Left ventricle myocardium inferior (tissue), 1 donor: ENCODE data around the gene KIAA0408. TPM values are rescaled to one million over a fixed set of nuclear protein-coding genes. Genes with fewer than 3 reads are reported as not detected.
A peak's percentile ranks its signal among the peaks of the same experiment; 100 is the strongest.

Experiments
- DNase-seq: peaks from one replicate; pipeline ENCODE4 v3.0.0-alpha.2; 2020
- H3K27ac ChIP-seq: fragments of 200-600 bp; replicated peaks from 2 replicates; pipeline ENCODE4 v1.8.0; 2021
- H3K27me3 ChIP-seq: fragments of 200-600 bp; 2 replicates; pipeline ENCODE4 v1.8.0; 2021; ENCODE audit warnings: low read depth
- H3K36me3 ChIP-seq: fragments of 200-600 bp; 2 replicates; pipeline ENCODE4 v1.8.0; 2021
- H3K4me1 ChIP-seq: fragments of 200-600 bp; 2 replicates; pipeline ENCODE4 v1.8.0; 2021
- H3K4me3 ChIP-seq: fragments of 200-600 bp; 2 replicates; pipeline ENCODE4 v1.8.0; 2021; ENCODE audit warnings: mild to moderate bottlenecking, moderate library complexity
- H3K9me3 ChIP-seq: fragments of 200-600 bp; replicated peaks from 2 replicates; pipeline ENCODE4 v1.8.0; 2021
- CTCF ChIP-seq: fragments of 200-600 bp; IDR thresholded peaks from 2 replicates; pipeline ENCODE4 v1.8.0; 2021; ENCODE audit warnings: antibody characterized with exemption, mild to moderate bottlenecking, borderline replicate concordance
- intact Hi-C: fragments of 100-400 bp; cut with micrococcal nuclease; formaldehyde crosslinking; loops from one replicate; pipeline ENCODE4 v1.11.0; 2022
- total RNA-seq: library from RNA; stranded (reverse); fragmentation: NEBNext Ultra II Directional; extraction: Animal tissue kit (Norgen Biotek cat#: 25700); gene quantifications from one replicate; pipeline ENCODE4 v1.2.1, GENCODE V29; 2021
- donor health status: DM: no; HTN: yes; CAD: no; lungs with severe emphysema.

Gene KIAA0408
- total RNA-seq, 1 donor from 2014 or later, result 2.2 TPM

GRCh38 chr6:127494240-127494767, 35.1 kb upstream of the KIAA0408 start:
- no peak for DNase-seq
- Histone ChIP-seq H3K9me3 (peaks cover 8% of the 10 kb centered on the region), H3K4me1 (no peaks in the 10 kb centered on the region), H3K36me3 (peaks cover 5% of the 10 kb centered on the region), H3K27me3 (no peaks in the 10 kb centered on the region), H3K27ac (no peak overlapping the region), H3K4me3 (no peak overlapping the region)
- no peak for TF ChIP-seq CTCF
- intact Hi-C loops, result no loop called here

- H3K4me1 ChIP-seq, result no peaks in the 10 kb centered on the region
- peaks cover 5% of the 10 kb centered on the region for H3K36me3 ChIP-seq
- no peak overlapping the region for H3K27ac ChIP-seq
- TF ChIP-seq CTCF, result no peak
- intact Hi-C loops, result no loop called here
- peaks cover 8% of the 10 kb centered on the region for H3K9me3 ChIP-seq
- H3K27me3 ChIP-seq, result no peaks in the 10 kb centered on the region
- no peak for DNase-seq
- H3K4me3 ChIP-seq, result no peak overlapping the region
Measured at GRCh38 chr6:127489248-127489647, 30.1 kb upstream of the KIAA0408 start.

- DNase-seq, result no peak
- Histone ChIP-seq H3K27me3 (no peaks in the 10 kb centered on the region), H3K27ac (no peak overlapping the region), H3K4me1 (no peaks in the 10 kb centered on the region), H3K9me3 (peaks cover 8% of the 10 kb centered on the region), H3K36me3 (peaks cover 6% of the 10 kb centered on the region), H3K4me3 (no peak overlapping the region)
- intact Hi-C loops, result no loop called here
- no peak for TF ChIP-seq CTCF
Measured at GRCh38 chr6:127486934-127487333, 27.7 kb upstream of the KIAA0408 start.

GRCh38 chr6:127484212-127484863, 25.1 kb upstream of the KIAA0408 start:
- TF ChIP-seq CTCF, result no peak
- DNase-seq, result no peak
- Histone ChIP-seq H3K27me3 (no peaks in the 10 kb centered on the region), H3K27ac (no peak overlapping the region), H3K9me3 (no peaks in the 10 kb centered on the region), H3K4me1 (no peaks in the 10 kb centered on the region), H3K36me3 (peaks cover 3% of the 10 kb centered on the region), H3K4me3 (peak overlapping the region; percentile 3)
- intact Hi-C loops, result no loop called here

- intact Hi-C loops, result no loop called here
- Histone ChIP-seq H3K9me3 (no peaks in the 10 kb centered on the region), H3K4me3 (no peak overlapping the region), H3K27me3 (no peaks in the 10 kb centered on the region), H3K27ac (no peak overlapping the region), H3K36me3 (peaks cover 3% of the 10 kb centered on the region), H3K4me1 (no peaks in the 10 kb centered on the region)
- DNase-seq, result no peak
- TF ChIP-seq CTCF, result no peak
Measured at GRCh38 chr6:127483399-127484055, 24.3 kb upstream of the KIAA0408 start.
